ENCODE measurements around the gene LYRM1. TPM values are rescaled to one million over a fixed set of nuclear protein-coding genes. Genes with fewer than 3 reads are reported as not detected.
"Not testable (repeated sequence)": the region's sequence is repeated elsewhere in the genome, so short reads cannot be mapped to it uniquely, and the experiment has no call there.

Gene LYRM1
- total RNA-seq, 4 donors from 2014 or later = 40.0 to 201 (median 51.0) TPM

GRCh38 chr16:20969386-20969785, 68.8 kb downstream of the LYRM1 start:
- DNase-seq = no peak
- Histone ChIP-seq H3K9me3 (no peaks in the 10 kb centered on the region), H3K4me3 (no peak overlapping the region), H3K4me1 (no peaks in the 10 kb centered on the region), H3K27ac (no peak overlapping the region), H3K36me3 (no peaks in the 10 kb centered on the region), H3K27me3 (no peaks in the 10 kb centered on the region)
- TF ChIP-seq POLR2A (IDR thresholded peaks at IDR 0.05) (no peak), CTCF (IDR thresholded peaks at IDR 0.05) (no peak)
- intact Hi-C loops (cut with DNase I; ENCODE audit: low total_unique reads) = no loop called here

GRCh38 chr16:20971401-20971800, 70.8 kb downstream of the LYRM1 start:
- no peaks in the 10 kb centered on the region for H3K4me1 ChIP-seq
- intact Hi-C loops (cut with DNase I; ENCODE audit: low total_unique reads) = no loop called here
- no peaks in the 10 kb centered on the region for H3K9me3 ChIP-seq
- DNase-seq = no peak
- no peaks in the 10 kb centered on the region for H3K36me3 ChIP-seq
- TF ChIP-seq CTCF (IDR thresholded peaks at IDR 0.05) = no peak
- TF ChIP-seq POLR2A (IDR thresholded peaks at IDR 0.05) = no peak
- no peak overlapping the region for H3K4me3 ChIP-seq
- H3K27me3 ChIP-seq = no peaks in the 10 kb centered on the region
- H3K27ac ChIP-seq = no peak overlapping the region

GRCh38 chr16:20973201-20973600, 72.6 kb downstream of the LYRM1 start:
- H3K36me3 ChIP-seq; H3K4me1 ChIP-seq; DNase-seq; H3K27ac ChIP-seq; H3K4me3 ChIP-seq; H3K9me3 ChIP-seq; H3K27me3 ChIP-seq; intact Hi-C loops (cut with DNase I; ENCODE audit: low total_unique reads): not testable (repeated sequence)

Other genes with a start within 250 kb of the LYRM1 start
- gene ACSM1, start 203.1 kb upstream of the LYRM1 start, total RNA-seq = 1 to 10 TPM in 2 of 4 donors, under 1 TPM in 2; 0.14 to 4.7 (median 1.9) TPM
- gene THUMPD1, start 159.0 kb upstream of the LYRM1 start, total RNA-seq = 100 to 1,000 TPM in 1 of 4 donors, 10 to 100 TPM in 3; 37.6 to 139 (median 50.2) TPM
- 100 to 1,000 TPM in 2 of 4 donors, 10 to 100 TPM in 2; 18.7 to 365 (median 175) TPM for gene ACSM3, start 136.8 kb upstream of the LYRM1 start, total RNA-seq
- gene ERI2, start 94.3 kb upstream of the LYRM1 start, total RNA-seq = 10 to 100 TPM in 1 of 4 donors, 1 to 10 TPM in 2, under 1 TPM in 1; 0.88 to 37.3 (median 5.0) TPM
- 10 to 100 TPM in 1 of 4 donors, 1 to 10 TPM in 1, under 1 TPM in 1, not detected in 1; 0.88 to 16.6 (median 6.2) TPM for gene REXO5, start 94.2 kb upstream of the LYRM1 start, total RNA-seq
- 10 to 100 TPM; 14.7 to 38.0 (median 21.5) TPM for gene DCUN1D3, start 413 bp upstream of the LYRM1 start, total RNA-seq

All from uterus (tissue), 4 donors.